Cortex of kidney (tissue), 1 donor: ENCODE measurements around the gene RNF208.

Source experiments
- DNase-seq: peaks from one replicate; lab custom pipeline; 2025; lab: John Stamatoyannopoulos, UW

The RNF208 gene

GRCh38 chr9:137227853-137228505, 5.9 kb upstream of the RNF208 start:
- no peak for DNase-seq

GRCh38 chr9:137227054-137227852, 5.2 kb upstream of the RNF208 start, which contains the start of gene RNF224:
RNF224 (plus strand) TSS chr9:137227502; CDS start chr9:137228336, 834 bp downstream.
- no peak for DNase-seq

- DNase-seq = no peak
Measured at GRCh38 chr9:137226338-137227053, 4.5 kb upstream of the RNF208 start.

GRCh38 chr9:137225699-137226331, 3.8 kb upstream of the RNF208 start:
- DNase-seq = no peak

- no peak for DNase-seq
Measured at GRCh38 chr9:137224830-137225694, 3.0 kb upstream of the RNF208 start, which contains the start of gene CYSRT1. CYSRT1 (plus strand) TSS chr9:137225174; CDS start chr9:137225622, 448 bp downstream.

- no peak for DNase-seq
Measured at GRCh38 chr9:137223078-137223970, 1.3 kb upstream of the RNF208 start.

- no peak for DNase-seq
Measured at GRCh38 chr9:137221506-137222111, 431 bp downstream of the RNF208 start.

- no peak for DNase-seq
Measured at GRCh38 chr9:137221095-137221505, 940 bp downstream of the RNF208 start.

GRCh38 chr9:137220317-137221094, 1.5 kb downstream of the RNF208 start:
- DNase-seq = no peak

GRCh38 chr9:137219757-137220316, 2.2 kb downstream of the RNF208 start:
- no peak for DNase-seq

GRCh38 chr9:137218754-137219271, 3.2 kb downstream of the RNF208 start:
- DNase-seq = no peak

- no peak for DNase-seq
Measured at GRCh38 chr9:137218212-137218753, 3.8 kb downstream of the RNF208 start.

- DNase-seq = no peak
Measured at GRCh38 chr9:137217276-137218211, 4.5 kb downstream of the RNF208 start.

- no peak for DNase-seq
Measured at GRCh38 chr9:137216188-137216965, 5.7 kb downstream of the RNF208 start.

GRCh38 chr9:137215196-137215986, 6.6 kb downstream of the RNF208 start:
- DNase-seq = no peak
